Right cardiac atrium (tissue), 5 donors: ENCODE results near the gene CD38. TPM values are rescaled to one million over a fixed set of nuclear protein-coding genes. Genes with fewer than 3 reads are reported as not detected.
"Not testable (repeated sequence)": the region's sequence is repeated elsewhere in the genome, so short reads cannot be mapped to it uniquely, and the experiment has no call there.

Experiments
- ATAC-seq, 2 donors: fragments of 200-7000 bp; cut with Tn5 transposase; one replicate each; pipeline versions ENCODE4 v1.8.0 to v1.9.1; 2020; ENCODE audit warnings: moderate library complexity in 2 of 2, mild to moderate bottlenecking in 1 of 2
- DNase-seq, 3 donors: peaks; one replicate each; pipeline ENCODE4 v3.0.0-alpha.2; 2020
- H3K27ac ChIP-seq: one replicate; pipeline ENCODE4 v1.5.1; 2013; ENCODE audit warnings: mild to moderate bottlenecking, low read length, control low read depth, moderate library complexity
- H3K27me3 ChIP-seq: one replicate; pipeline ENCODE4 v1.6.1; 2013; ENCODE audit not compliant: control insufficient read depth, insufficient read depth
- H3K4me1 ChIP-seq: one replicate; pipeline ENCODE4 v1.6.1; 2013; ENCODE audit warnings: low read length; ENCODE audit not compliant: control insufficient read depth, insufficient read depth
- H3K4me3 ChIP-seq: one replicate; pipeline ENCODE4 v1.5.1; 2013; ENCODE audit warnings: low read length, control low read depth
- H3K9me3 ChIP-seq: one replicate; pipeline ENCODE4 v1.6.1; 2013; ENCODE audit warnings: low read length; ENCODE audit not compliant: control insufficient read depth
- WGBS: extraction: QIAGEN DNeasy Blood & Tissue Kit; methylation state at CpG from one replicate; pipeline ENCODE4 v1.1.7; 2013; 5-methylcytosine and 5-hydroxymethylcytosine counted together
- intact Hi-C, 4 donors: fragments of 100-400 bp; cut with DNase I; formaldehyde crosslinking; loops; one replicate each; pipeline versions ENCODE4 v1.11.0 to v1.14.0; 2022 to 2023
- polyA plus RNA-seq: library from polyadenylated mRNA; stranded (reverse); fragments of 200-250 nt; gene quantifications from one replicate; pipeline ENCODE4 v1.2.3, GENCODE V29; 2013
- total RNA-seq, 4 donors: library from RNA; stranded (reverse); fragmentation: NEBNext Ultra II Directional; extraction: Animal tissue kit (Norgen Biotek cat#: 25700); gene quantifications; one replicate each; pipeline ENCODE4 v1.2.1, GENCODE V29; 2021
- donor health status: healthy with polysubstance abuse.
- donor health status: DM: no; HTN: yes; CAD: no.
- donor health status: DM: no; HTN: no; CAD: no.
- donor health status: DM: no; HTN: yes; CAD: no; lungs with severe emphysema.
- donor health status: DM: yes; HTN: yes; CAD: no.

The CD38 gene
- total and polyA plus RNA-seq, 5 donors = 3.2 to 10.3 (median 3.7) TPM

DNA sequence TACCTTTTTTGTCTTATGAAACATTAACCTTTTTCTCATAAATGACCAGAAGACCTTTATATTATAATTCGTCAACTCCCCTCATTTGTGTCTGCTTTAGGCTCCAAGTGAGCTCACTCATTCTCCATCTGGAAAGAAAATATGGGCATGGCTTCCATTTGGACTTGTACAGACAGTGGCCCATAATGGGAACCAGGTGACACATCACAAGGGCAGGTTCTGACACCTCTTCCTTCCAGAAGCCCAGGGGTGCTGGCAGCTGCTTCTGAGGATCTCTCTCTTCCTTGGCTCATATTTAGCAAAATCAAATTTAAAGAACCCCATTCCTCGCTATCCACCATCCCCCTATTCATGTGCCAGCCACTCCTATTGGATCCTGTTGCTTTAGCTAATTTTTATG lies 69.6 kb downstream of the CD38 start:
- H3K27me3 ChIP-seq = no peaks in the 10 kb centered on the region
- WGBS = 92% methylated on average over 2 of the region's 2 CpGs
- ATAC-seq (no peak), DNase-seq (no peak)
- no peak overlapping the region for H3K4me3 ChIP-seq
- H3K4me1 ChIP-seq = no peaks in the 10 kb centered on the region
- no peaks in the 10 kb centered on the region for H3K9me3 ChIP-seq
- no peak overlapping the region for H3K27ac ChIP-seq
- intact Hi-C loops = no loop called here

- intact Hi-C loops = no loop called here
- WGBS = 89% methylated on average over 10 of the region's 10 CpGs
- Histone ChIP-seq H3K27ac (no peak overlapping the region), H3K9me3 (no peaks in the 10 kb centered on the region), H3K4me1 (no peaks in the 10 kb centered on the region), H3K27me3 (no peaks in the 10 kb centered on the region), H3K4me3 (no peak overlapping the region)
- no peak for ATAC-seq
- DNase-seq = no peak
These were observed 70.2 kb downstream of the CD38 start for GRCh38 chr4:15848191-15848842.

GRCh38 chr4:15851969-15852368 lies 73.8 kb downstream of the CD38 start:
- ATAC-seq = peak in 1 of 2 donors; percentile 52
- Histone ChIP-seq H3K9me3 (no peaks in the 10 kb centered on the region), H3K27me3 (no peaks in the 10 kb centered on the region), H3K27ac (no peak overlapping the region), H3K4me3 (no peak overlapping the region), H3K4me1 (no peaks in the 10 kb centered on the region)
- intact Hi-C loops = no loop called here
- DNase-seq = no peak
- 82% methylated on average over 6 of the region's 6 CpGs for WGBS

GRCh38 chr4:15852524-15852923 lies 74.4 kb downstream of the CD38 start:
- intact Hi-C loops = no loop called here
- ATAC-seq (no peak), DNase-seq (no peak)
- H3K9me3 ChIP-seq = no peaks in the 10 kb centered on the region
- no peaks in the 10 kb centered on the region for H3K4me1 ChIP-seq
- WGBS = 86% methylated on average over 9 of the region's 9 CpGs
- H3K27me3 ChIP-seq = no peaks in the 10 kb centered on the region
- no peak overlapping the region for H3K4me3 ChIP-seq
- no peak overlapping the region for H3K27ac ChIP-seq

GRCh38 chr4:15853345-15853744 lies 75.2 kb downstream of the CD38 start:
- 92% methylated on average over 5 of the region's 5 CpGs for WGBS
- Histone ChIP-seq H3K27me3 (no peaks in the 10 kb centered on the region), H3K27ac (no peak overlapping the region), H3K4me3 (no peak overlapping the region), H3K9me3 (no peaks in the 10 kb centered on the region), H3K4me1 (no peaks in the 10 kb centered on the region)
- intact Hi-C loops = no loop called here
- DNase-seq (no peak), ATAC-seq (no peak)

GRCh38 chr4:15855804-15856475 lies 77.8 kb downstream of the CD38 start:
- WGBS = 43% methylated on average over 7 of the region's 7 CpGs
- H3K4me3 ChIP-seq = no peak overlapping the region
- H3K27ac ChIP-seq = no peak overlapping the region
- H3K9me3 ChIP-seq = no peaks in the 10 kb centered on the region
- intact Hi-C loops = no loop called here
- peak; percentile 47 to 70 for ATAC-seq
- H3K27me3 ChIP-seq = no peaks in the 10 kb centered on the region
- DNase-seq = peak; percentile 66 to 88 (median 79)
- no peaks in the 10 kb centered on the region for H3K4me1 ChIP-seq

- intact Hi-C loops, H3K4me3 ChIP-seq, H3K27ac ChIP-seq, DNase-seq, H3K9me3 ChIP-seq, ATAC-seq, H3K4me1 ChIP-seq, H3K27me3 ChIP-seq: not testable (repeated sequence)
- WGBS = 82% methylated on average over 4 of the region's 4 CpGs
These were observed 83.1 kb downstream of the CD38 start for GRCh38 chr4:15861198-15861597.

DNA sequence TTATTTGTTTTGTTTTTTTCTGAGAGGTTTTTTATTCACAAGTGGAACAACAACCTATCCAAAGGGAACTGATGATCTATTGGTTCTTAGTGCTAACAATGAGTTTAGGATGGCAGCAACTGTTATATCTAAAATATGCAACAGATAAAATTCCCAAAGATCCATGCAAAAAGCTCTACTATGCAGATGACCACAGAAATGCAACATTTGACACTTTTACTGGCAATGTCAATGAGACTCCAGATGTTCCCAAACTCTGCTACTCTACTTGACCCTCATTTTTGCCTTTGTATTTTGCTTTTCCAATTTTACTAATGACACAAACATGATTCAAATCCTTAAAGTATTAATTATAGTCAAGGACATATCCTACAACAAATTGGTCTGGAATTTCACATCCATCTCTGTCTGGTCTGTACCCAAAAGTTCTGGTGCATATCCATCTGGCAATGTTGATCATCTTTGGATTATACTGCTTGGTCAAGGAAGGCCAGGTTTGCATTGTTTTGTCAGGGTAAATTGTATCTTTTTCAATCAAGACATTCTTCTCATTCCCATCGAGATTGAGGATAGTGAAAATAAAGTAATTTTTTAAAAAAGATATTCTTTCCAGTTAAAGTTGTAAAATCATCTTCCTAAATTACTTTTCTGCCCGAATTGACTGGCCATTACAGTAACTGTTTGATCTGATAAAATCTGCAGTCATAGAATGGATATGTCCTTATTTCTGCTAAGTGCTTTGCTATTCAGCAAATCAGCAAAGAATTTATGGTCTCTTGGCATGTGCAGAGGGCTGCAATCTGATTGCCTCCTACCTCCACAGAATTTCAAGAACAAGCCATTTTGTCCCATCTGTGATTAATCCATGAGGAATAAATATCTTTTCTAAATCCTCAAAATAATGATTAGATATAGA lies 86.8 kb downstream of the CD38 start:
- Histone ChIP-seq H3K9me3 (no peaks in the 10 kb centered on the region), H3K4me1 (no peaks in the 10 kb centered on the region), H3K27ac (no peak overlapping the region), H3K4me3 (no peak overlapping the region), H3K27me3 (no peaks in the 10 kb centered on the region)
- ATAC-seq = no peak
- intact Hi-C loops = no loop called here
- no peak for DNase-seq
- WGBS = 70% methylated on average over 2 of the region's 2 CpGs

DNA sequence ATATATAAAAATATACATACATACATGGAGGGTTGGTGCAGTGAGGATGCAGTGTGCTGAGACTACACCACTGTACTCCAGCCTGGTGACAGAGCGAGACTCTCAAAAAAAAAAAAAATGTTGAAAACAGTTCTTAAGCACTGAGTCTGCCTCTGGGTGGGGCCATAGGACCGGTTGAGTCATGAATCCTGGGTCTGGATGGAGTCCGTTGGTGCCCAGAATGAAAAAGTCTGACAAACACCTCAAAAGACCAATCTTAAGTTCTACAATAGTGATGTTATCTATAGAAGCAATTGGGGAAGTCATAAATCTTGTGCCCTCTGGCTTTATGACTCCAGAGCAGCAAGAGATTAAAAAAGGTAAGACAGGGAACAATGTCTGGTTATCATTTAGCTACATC lies 90.0 kb downstream of the CD38 start:
- Histone ChIP-seq H3K9me3 (no peaks in the 10 kb centered on the region), H3K27ac (no peak overlapping the region), H3K27me3 (no peaks in the 10 kb centered on the region), H3K4me3 (no peak overlapping the region), H3K4me1 (peaks cover 3% of the 10 kb centered on the region)
- WGBS = 62% methylated on average over 3 of the region's 3 CpGs
- intact Hi-C loops = no loop called here
- ATAC-seq (no peak), DNase-seq (no peak)

- Histone ChIP-seq H3K9me3 (no peaks in the 10 kb centered on the region), H3K27me3 (no peaks in the 10 kb centered on the region), H3K4me1 (peaks cover 4% of the 10 kb centered on the region), H3K27ac (no peak overlapping the region), H3K4me3 (no peak overlapping the region)
- intact Hi-C loops = no loop called here
- ATAC-seq (no peak), DNase-seq (no peak)
- WGBS = 88% methylated on average over 4 of the region's 4 CpGs
These were observed 90.8 kb downstream of the CD38 start for GRCh38 chr4:15868826-15869413.

DNA sequence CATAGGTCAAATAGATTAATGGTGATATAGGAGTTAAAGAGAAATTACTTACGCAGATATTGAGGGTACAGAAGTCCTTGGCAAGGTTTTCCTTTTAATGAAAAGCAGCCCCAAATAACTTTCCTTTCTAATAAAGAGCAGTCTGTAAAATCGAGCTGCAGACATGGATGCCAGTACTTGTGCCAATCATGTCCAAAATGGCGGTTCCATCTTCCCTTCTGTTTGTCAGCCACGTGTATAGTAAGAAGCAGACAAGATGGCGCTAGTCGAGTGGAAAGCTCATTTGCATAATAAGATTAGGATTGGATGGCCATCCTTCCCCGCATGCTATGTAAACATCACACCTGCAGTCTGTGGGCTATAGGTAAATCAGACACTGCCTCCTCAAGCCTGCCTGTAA lies 92.0 kb downstream of the CD38 start:
- H3K27ac ChIP-seq = no peak overlapping the region
- H3K4me1 ChIP-seq = peaks cover 4% of the 10 kb centered on the region
- no peak for ATAC-seq
- H3K4me3 ChIP-seq = no peak overlapping the region
- H3K9me3 ChIP-seq = no peaks in the 10 kb centered on the region
- no peaks in the 10 kb centered on the region for H3K27me3 ChIP-seq
- 87% methylated on average over 7 of the region's 7 CpGs for WGBS
- no peak for DNase-seq
- intact Hi-C loops = no loop called here
